Endometrial microvascular endothelial cells (primary cell): ENCODE data around the gene SLC15A5. TPM values are rescaled to one million over a fixed set of nuclear protein-coding genes. Genes with fewer than 3 reads are reported as not detected.

Source experiments
- in situ Hi-C: cut with HindIII; loops from 2 replicates; pipeline ENCODE4 v1.10.0; 2017; ENCODE audit warnings: low sequenced_read_pairs, low pct_unique_long_range_greater_than_20kb; ENCODE audit errors: inconsistent ontology term
- total RNA-seq: library from RNA; depleted of rRNA; stranded (reverse); fragments of >200 nt; gene quantifications from one replicate; pipeline ENCODE4 v1.2.3, GENCODE V29; 2015; ENCODE audit errors: inconsistent ontology term

The SLC15A5 gene
- total RNA-seq, 1 donor from 2014 or later, result not detected

DNA sequence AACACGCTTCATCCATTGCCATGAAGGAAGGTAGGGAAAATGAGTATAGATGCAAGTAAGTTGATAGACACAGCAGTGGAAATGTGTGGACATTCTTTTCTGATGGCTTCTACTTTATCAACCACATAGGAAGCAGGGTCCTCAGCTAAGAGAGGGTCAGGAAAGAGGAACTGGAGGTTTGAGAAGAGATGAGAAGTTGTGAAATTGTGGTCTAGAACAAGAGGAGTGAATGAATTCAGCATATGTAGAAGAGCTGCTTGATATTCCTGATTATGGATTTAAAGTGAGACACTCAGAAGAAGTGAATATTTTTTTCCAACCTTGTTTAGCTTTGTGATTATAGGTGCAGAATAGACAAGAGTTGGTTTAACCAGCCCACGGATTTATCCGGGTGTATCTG lies 128.5 kb downstream of the SLC15A5 start:
- in situ Hi-C loops, result no loop called here

Other genes starting within 250 kb of the SLC15A5 start
- gene MGST1, start 70.0 kb upstream of the SLC15A5 start, total RNA-seq, result 34.5 TPM